GM23248 (cell line): ENCODE results near the gene TENT5A. TPM values are rescaled to one million over a fixed set of nuclear protein-coding genes. Genes with fewer than 3 reads are reported as not detected.

Experiments used
- DNase-seq: peaks from one replicate; pipeline ENCODE4 v3.0.0-alpha.2; 2015
- H2AFZ ChIP-seq: fragments of 200-600 bp; sonication (generic); 2 replicates; pipeline ENCODE4 v1.6.1; 2016; ENCODE audit warnings: antibody characterized with exemption
- H3F3A ChIP-seq: fragments of 200-600 bp; sonication (generic); 2 replicates; pipeline ENCODE4 v1.6.1; 2016; ENCODE audit warnings: mild to moderate bottlenecking, antibody characterized with exemption, mixed run types; ENCODE audit not compliant: insufficient read depth
- H3K27ac ChIP-seq: fragments of 200-600 bp; sonication (generic); 2 replicates; pipeline ENCODE4 v1.5.1; 2016; ENCODE audit warnings: mild to moderate bottlenecking
- H3K27me3 ChIP-seq: fragments of 200-600 bp; sonication (generic); replicated peaks from 2 replicates; pipeline ENCODE4 v1.6.1; 2016; ENCODE audit warnings: mild to moderate bottlenecking; ENCODE audit not compliant: insufficient read depth
- H3K36me3 ChIP-seq: fragments of 200-600 bp; sonication (generic); 2 replicates; pipeline ENCODE4 v1.6.1; 2016; ENCODE audit warnings: low read depth, mild to moderate bottlenecking
- H3K4me1 ChIP-seq: fragments of 200-600 bp; sonication (generic); 2 replicates; pipeline ENCODE4 v1.6.1; 2016; ENCODE audit warnings: mild to moderate bottlenecking; ENCODE audit not compliant: insufficient read depth
- H3K4me2 ChIP-seq: fragments of 200-600 bp; sonication (generic); one replicate; pipeline ENCODE4 v1.6.1; 2016; ENCODE audit warnings: mild to moderate bottlenecking; ENCODE audit not compliant: unreplicated experiment
- H3K4me3 ChIP-seq: fragments of 200-600 bp; sonication (generic); 2 replicates; pipeline ENCODE4 v1.5.1; 2016; ENCODE audit warnings: mild to moderate bottlenecking
- H3K79me2 ChIP-seq: fragments of 200-600 bp; sonication (generic); 2 replicates; pipeline ENCODE4 v1.6.1; 2016; ENCODE audit warnings: mild to moderate bottlenecking; ENCODE audit not compliant: insufficient read depth
- H3K9ac ChIP-seq: fragments of 200-600 bp; sonication (generic); 2 replicates; pipeline ENCODE4 v1.6.1; 2016; ENCODE audit warnings: mild to moderate bottlenecking
- H3K9me2 ChIP-seq: fragments of 200-600 bp; sonication (generic); 2 replicates; pipeline ENCODE4 v1.6.1; 2016; ENCODE audit warnings: mixed run types, mild to moderate bottlenecking, moderate library complexity; ENCODE audit not compliant: insufficient read depth
- H3K9me3 ChIP-seq: fragments of 200-600 bp; sonication (generic); one replicate; pipeline ENCODE4 v1.6.1; 2017; ENCODE audit warnings: low read depth
- H4K20me1 ChIP-seq: fragments of 200-600 bp; sonication (generic); 2 replicates; pipeline ENCODE4 v1.6.0; 2016; ENCODE audit not compliant: insufficient read depth
- EZH2 ChIP-seq: fragments of 200-600 bp; sonication (generic); IDR thresholded peaks from 2 replicates; pipeline ENCODE4 v1.6.1; 2018; ENCODE audit warnings: antibody characterized with exemption, mild to moderate bottlenecking; ENCODE audit not compliant: insufficient read depth, poor library complexity, severe bottlenecking
- EZH2phosphoT487 ChIP-seq: fragments of 200-600 bp; sonication (generic); IDR thresholded peaks from 2 replicates; pipeline ENCODE4 v1.6.1; 2018; ENCODE audit warnings: antibody characterized with exemption, moderate library complexity, mild to moderate bottlenecking, low read depth; ENCODE audit not compliant: insufficient read depth
- WGBS, 2 experiments: methylation state at CpG; one replicate each; pipeline ENCODE4 v1.1.6; 2015 to 2017; ENCODE audit warnings: low lambda C conversion rate in 2 of 2, low coverage in 1 of 2; ENCODE audit errors: missing lambda C conversion rate in 2 of 2; 5-methylcytosine and 5-hydroxymethylcytosine counted together
- in situ Hi-C: fragments of 300-500 bp; cut with MboI; formaldehyde crosslinking; loops from 2 replicates; pipeline ENCODE4 v1.15.0; 2020
- polyA plus RNA-seq: library from polyadenylated mRNA; unstranded; fragments of >200 nt; fragmentation: Nextera tagmentation; extraction: Ambion mirVana; gene quantifications from 2 replicates; pipeline ENCODE4 v1.2.1, GENCODE V29; 2016
- total RNA-seq: library from RNA; depleted of rRNA; stranded (reverse); fragments of >200 nt; shearing (Covaris generic); gene quantifications from 2 replicates; pipeline ENCODE4 v1.2.3, GENCODE V29; 2014

The TENT5A gene
- total and polyA plus RNA-seq, 2 experiments from 2014 or later: 39.2 to 48.6 TPM

DNA sequence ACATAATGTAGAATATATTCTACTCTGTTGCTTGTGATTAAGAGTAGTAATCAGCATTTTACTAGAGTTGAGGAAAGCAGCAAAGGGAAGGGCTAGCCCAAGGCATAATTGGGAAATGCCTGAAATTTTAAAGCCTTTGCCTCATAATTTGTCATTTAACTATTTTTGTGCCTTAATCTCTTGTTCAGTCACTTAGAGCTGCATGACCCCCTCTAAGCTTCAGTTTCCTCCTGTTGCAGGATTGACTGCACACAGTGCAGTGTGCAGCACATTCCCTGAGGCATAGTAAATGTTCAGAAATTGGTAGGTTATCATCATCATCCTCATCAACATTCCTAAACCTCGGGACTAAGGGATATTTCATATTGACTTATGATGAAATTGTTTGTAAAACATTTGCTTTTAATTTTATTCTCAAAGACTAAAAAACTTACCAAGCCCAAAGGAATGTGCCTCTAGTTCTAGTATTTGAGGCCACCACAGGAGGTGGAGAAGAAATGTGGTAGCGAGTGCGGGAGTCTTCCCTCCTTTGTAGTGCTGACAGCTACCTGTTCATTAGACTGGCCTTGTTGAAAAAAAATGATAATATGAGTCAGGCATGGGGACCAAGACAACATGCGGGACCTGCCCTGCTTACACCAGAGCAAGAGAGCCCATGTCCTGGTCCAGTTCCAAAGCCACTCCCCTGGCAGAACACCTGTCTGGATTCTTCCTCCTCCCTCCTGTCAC, 14.8 kb upstream of the TENT5A start:
- Histone ChIP-seq H3K4me3 (peak overlapping the region; percentile 42), H3F3A (peaks cover 44% of the 10 kb centered on the region), H2AFZ (no peak overlapping the region), H3K9me3 (no peaks in the 10 kb centered on the region), H3K36me3 (no peaks in the 10 kb centered on the region), H4K20me1 (no peaks in the 10 kb centered on the region), H3K9ac (peak overlapping the region; percentile 40; the same call in 1 of the 2 replicates), H3K4me2 (peak overlapping the region; percentile 61), H3K79me2 (no peaks in the 10 kb centered on the region), H3K4me1 (peaks cover 57% of the 10 kb centered on the region), H3K27me3 (no peaks in the 10 kb centered on the region), H3K27ac (peak overlapping the region; percentile 81), H3K9me2 (no peaks in the 10 kb centered on the region)
- DNase-seq: peak; percentile 83
- in situ Hi-C loops: loop anchor here (10.0 to 25.0 kb wide), 2 partner anchors 245 to 407 kb away; no protein-coding TSS in a partner anchor
- 0 to 1% methylated on average over 4 of the region's 4 CpGs for WGBS, 2 experiments
- TF ChIP-seq EZH2phosphoT487 (no peak), EZH2 (no peak)

GRCh38 chr6:81766482-81767069, 14.1 kb upstream of the TENT5A start:
- in situ Hi-C loops: loop anchor here (10.0 to 25.0 kb wide), 2 partner anchors 246 to 408 kb away; no protein-coding TSS in a partner anchor
- peak; percentile 79 for DNase-seq
- peak overlapping the region; percentile 6 for H2AFZ ChIP-seq
- no peaks in the 10 kb centered on the region for H3K27me3 ChIP-seq
- TF ChIP-seq EZH2phosphoT487 (no peak), EZH2 (no peak)
- no peaks in the 10 kb centered on the region for H3K9me2 ChIP-seq
- peaks cover 38% of the 10 kb centered on the region for H3F3A ChIP-seq
- no peaks in the 10 kb centered on the region for H3K36me3 ChIP-seq
- peaks cover 58% of the 10 kb centered on the region for H3K4me1 ChIP-seq
- peak overlapping the region; percentile 81 for H3K27ac ChIP-seq
- H3K4me2 ChIP-seq: peak overlapping the region; percentile 61
- H3K4me3 ChIP-seq: peak overlapping the region; percentile 42
- H3K9me3 ChIP-seq: no peaks in the 10 kb centered on the region
- WGBS, 2 experiments: 7 to 16% methylated on average over 3 of the region's 3 CpGs
- H3K79me2 ChIP-seq: no peaks in the 10 kb centered on the region
- H3K9ac ChIP-seq: peak overlapping the region; percentile 40
- H4K20me1 ChIP-seq: no peaks in the 10 kb centered on the region

DNA sequence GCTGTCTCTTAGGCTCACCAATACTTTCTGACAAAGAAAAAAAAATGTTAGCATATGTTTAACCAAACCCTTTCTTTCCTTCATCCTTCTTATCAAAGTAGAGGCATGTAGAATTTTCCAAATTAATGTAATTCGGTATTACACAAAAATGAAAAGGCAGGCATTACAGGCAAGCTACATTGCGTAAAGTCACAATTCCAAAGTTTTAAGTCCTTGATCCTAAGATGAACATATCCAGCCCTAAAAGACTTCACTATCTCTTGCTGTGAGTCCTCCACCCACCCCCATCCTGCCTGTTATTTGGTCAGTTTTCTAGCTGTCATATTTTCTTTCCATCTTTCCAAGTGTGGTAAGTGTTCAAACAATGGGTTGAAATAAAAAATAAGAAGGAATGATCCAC, 12.1 kb upstream of the TENT5A start:
- in situ Hi-C loops: loop anchor here (10.0 to 25.0 kb wide), 2 partner anchors 248 to 410 kb away; no protein-coding TSS in a partner anchor
- Histone ChIP-seq H3K27me3 (no peaks in the 10 kb centered on the region), H3K4me3 (no peak overlapping the region), H4K20me1 (no peaks in the 10 kb centered on the region), H3K9me3 (no peaks in the 10 kb centered on the region), H3K9ac (no peak overlapping the region), H3K4me1 (peaks cover 61% of the 10 kb centered on the region), H3K79me2 (no peaks in the 10 kb centered on the region), H3K36me3 (no peaks in the 10 kb centered on the region), H3K27ac (no peak overlapping the region), H3F3A (peaks cover 37% of the 10 kb centered on the region), H3K4me2 (no peak overlapping the region), H2AFZ (no peak overlapping the region), H3K9me2 (no peaks in the 10 kb centered on the region)
- TF ChIP-seq EZH2: no peak
- TF ChIP-seq EZH2phosphoT487: no peak
- 99 to 100% methylated on average over 2 of the region's 2 CpGs for WGBS, 2 experiments
- no peak for DNase-seq

DNA sequence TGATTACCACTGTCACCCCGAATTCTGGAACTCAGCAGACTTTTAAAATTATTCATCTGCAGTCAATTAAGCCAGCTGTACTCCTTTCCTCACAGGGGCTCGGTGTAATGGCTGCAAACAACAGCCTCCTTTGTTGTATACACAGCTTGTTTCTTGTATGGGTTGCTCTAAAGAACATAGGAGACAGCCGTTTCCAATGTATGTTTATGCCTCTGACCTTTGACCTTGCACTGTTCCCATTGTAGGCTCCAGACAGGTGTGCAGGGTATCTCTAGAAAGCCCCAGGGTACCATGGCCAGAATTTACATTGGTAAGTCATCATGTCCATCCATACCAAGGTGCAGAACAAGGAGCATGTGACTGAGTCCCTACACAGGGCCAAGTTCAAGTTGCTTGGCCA, 11.5 kb upstream of the TENT5A start:
- H3K9me3 ChIP-seq: no peaks in the 10 kb centered on the region
- H3K36me3 ChIP-seq: no peaks in the 10 kb centered on the region
- no peak overlapping the region for H3K4me2 ChIP-seq
- TF ChIP-seq EZH2phosphoT487: no peak
- no peak for TF ChIP-seq EZH2
- H3K27me3 ChIP-seq: no peaks in the 10 kb centered on the region
- H3K4me3 ChIP-seq: no peak overlapping the region
- no peaks in the 10 kb centered on the region for H3K9me2 ChIP-seq
- no peak for DNase-seq
- H4K20me1 ChIP-seq: no peaks in the 10 kb centered on the region
- peaks cover 33% of the 10 kb centered on the region for H3F3A ChIP-seq
- in situ Hi-C loops: loop anchor here (10.0 to 25.0 kb wide), 2 partner anchors 248 to 411 kb away; no protein-coding TSS in a partner anchor
- no peak overlapping the region for H3K27ac ChIP-seq
- no peaks in the 10 kb centered on the region for H3K79me2 ChIP-seq
- no peak overlapping the region for H2AFZ ChIP-seq
- no peak overlapping the region for H3K9ac ChIP-seq
- 85 to 87% methylated on average over 3 of the region's 3 CpGs for WGBS, 2 experiments
- peaks cover 56% of the 10 kb centered on the region for H3K4me1 ChIP-seq
